Non-pigmented ciliary epithelial cell (primary cell): ENCODE measurements around the gene CYP27B1.
"Not testable (repeated sequence)": the region's sequence is repeated elsewhere in the genome, so short reads cannot be mapped to it uniquely, and the experiment has no call there.

Experiments used
- DNase-seq: peaks from one replicate; pipeline ENCODE4 v3.0.0-alpha.2; 2010; ENCODE audit warnings: low read depth

Gene CYP27B1

GRCh38 chr12:57721846-57722608 is 44.9 kb downstream of the CYP27B1 start:
- not testable (repeated sequence) for DNase-seq

GRCh38 chr12:57720606-57721595 is 46.0 kb downstream of the CYP27B1 start:
- DNase-seq: no peak

- DNase-seq: no peak
Observed at GRCh38 chr12:57719777-57720605, 46.9 kb downstream of the CYP27B1 start.

GRCh38 chr12:57718641-57719528 is 48.0 kb downstream of the CYP27B1 start:
- no peak for DNase-seq

- DNase-seq: no peak
Observed at GRCh38 chr12:57717846-57718640, 48.8 kb downstream of the CYP27B1 start.

- DNase-seq: no peak
Observed at GRCh38 chr12:57717131-57717530, 49.7 kb downstream of the CYP27B1 start.

- no peak for DNase-seq
Observed at GRCh38 chr12:57716305-57716704, 50.6 kb downstream of the CYP27B1 start.

- no peak for DNase-seq
Observed at GRCh38 chr12:57715786-57716185, 51.1 kb downstream of the CYP27B1 start.

- not testable (repeated sequence) for DNase-seq
Observed at GRCh38 chr12:57715036-57715748, 51.7 kb downstream of the CYP27B1 start.

GRCh38 chr12:57713209-57713608 is 53.7 kb downstream of the CYP27B1 start:
- DNase-seq: no peak

- no peak for DNase-seq
Observed at GRCh38 chr12:57712701-57713100, 54.2 kb downstream of the CYP27B1 start.
